ENCODE data around the gene STAT5A. TPM values are rescaled to one million over a fixed set of nuclear protein-coding genes. Genes with fewer than 3 reads are reported as not detected.
"Not testable (repeated sequence)": the region's sequence is repeated elsewhere in the genome, so short reads cannot be mapped to it uniquely, and the experiment has no call there.

STAT5A gene
- total RNA-seq, 1 donor: 25.2 TPM

GRCh38 chr17:42255445-42255844 is 32.9 kb upstream of the STAT5A start:
- H3K4me3 ChIP-seq (ENCODE audit: low read depth, low read length): no peak overlapping the region
- no peak for DNase-seq (ENCODE audit: low read depth)
- no peak for TF ChIP-seq CTCF (IDR thresholded peaks at IDR 0.05; ENCODE audit: insufficient read depth, low read length)

DNA sequence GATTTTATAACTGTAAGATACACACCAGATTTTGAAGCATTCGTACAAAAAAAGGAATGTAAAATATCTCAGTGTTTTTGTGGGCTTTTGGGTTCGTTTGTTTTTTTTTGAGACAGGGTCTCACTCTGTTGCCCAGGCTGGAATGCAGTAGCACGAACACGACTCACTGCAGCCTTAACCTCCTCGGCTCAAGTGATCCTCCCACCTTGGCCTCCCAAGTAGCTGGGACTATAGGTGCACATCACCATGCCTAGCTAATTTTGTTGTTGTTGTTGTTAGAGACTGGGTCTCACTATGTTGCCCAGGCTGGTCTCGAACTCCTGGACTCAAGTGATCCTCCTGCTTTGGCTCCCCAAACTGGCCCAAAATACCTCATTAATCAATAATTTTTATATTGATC is 28.0 kb upstream of the STAT5A start:
- TF ChIP-seq CTCF (IDR thresholded peaks at IDR 0.05; ENCODE audit: insufficient read depth, low read length): no peak
- no peak for DNase-seq (ENCODE audit: low read depth)
- H3K4me3 ChIP-seq (ENCODE audit: low read depth, low read length): no peak overlapping the region

GRCh38 chr17:42264366-42264765 is 23.9 kb upstream of the STAT5A start:
- not testable (repeated sequence) for DNase-seq (ENCODE audit: low read depth); H3K4me3 ChIP-seq (ENCODE audit: low read depth, low read length)

DNA sequence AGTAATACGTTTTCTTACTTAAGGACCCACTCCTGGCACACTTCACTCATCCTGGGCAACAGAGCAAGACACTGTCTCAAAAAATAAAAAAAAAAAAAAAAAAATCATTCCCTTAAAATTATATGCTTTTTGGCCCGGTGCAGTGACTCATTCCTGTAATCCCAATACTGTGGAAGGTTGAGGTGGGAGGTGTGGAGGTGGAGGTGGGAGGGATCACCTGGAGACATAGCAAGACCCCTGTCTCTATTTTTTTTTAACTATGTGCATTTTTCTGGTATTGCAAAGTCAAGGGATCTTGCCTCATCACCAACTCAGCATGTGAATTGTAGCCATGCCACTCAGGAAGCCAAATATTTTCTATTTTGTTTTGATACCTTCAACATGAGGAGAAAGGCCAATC is 21.8 kb upstream of the STAT5A start:
- no peak for DNase-seq (ENCODE audit: low read depth)
- H3K4me3 ChIP-seq (ENCODE audit: low read depth, low read length): no peak overlapping the region
- no peak for TF ChIP-seq CTCF (IDR thresholded peaks at IDR 0.05; ENCODE audit: insufficient read depth, low read length)

- TF ChIP-seq CTCF (IDR thresholded peaks at IDR 0.05; ENCODE audit: insufficient read depth, low read length): no peak
- no peak overlapping the region for H3K4me3 ChIP-seq (ENCODE audit: low read depth, low read length)
- peak; percentile 68 for DNase-seq (ENCODE audit: low read depth)
Measured at GRCh38 chr17:42266918-42267766, 21.2 kb upstream of the STAT5A start.

GRCh38 chr17:42268236-42268635 is 20.1 kb upstream of the STAT5A start:
- H3K4me3 ChIP-seq (ENCODE audit: low read depth, low read length): no peak overlapping the region
- no peak for TF ChIP-seq CTCF (IDR thresholded peaks at IDR 0.05; ENCODE audit: insufficient read depth, low read length)
- DNase-seq (ENCODE audit: low read depth): no peak

DNA sequence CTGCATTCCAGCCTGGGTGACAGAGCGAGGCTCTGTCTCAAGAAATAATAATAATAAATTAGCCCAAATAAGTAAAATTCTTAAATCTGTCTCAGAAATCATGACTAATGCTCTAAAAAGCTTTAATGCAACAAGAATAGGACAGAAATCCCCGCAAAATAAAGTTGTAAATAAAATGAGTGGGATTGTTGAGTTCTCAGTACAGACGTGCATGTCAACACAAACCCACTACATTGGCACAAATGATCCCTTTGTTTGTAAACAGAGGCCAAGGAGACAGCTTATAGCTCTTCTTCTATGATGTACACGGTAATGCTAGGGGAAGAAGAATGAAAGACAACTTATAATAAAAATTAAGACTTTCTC is 18.1 kb upstream of the STAT5A start:
- H3K4me3 ChIP-seq (ENCODE audit: low read depth, low read length): no peak overlapping the region
- no peak for DNase-seq (ENCODE audit: low read depth)
- no peak for TF ChIP-seq CTCF (IDR thresholded peaks at IDR 0.05; ENCODE audit: insufficient read depth, low read length)

Measured in fibroblast of the aortic adventitia (primary cell).